ENCODE data around the gene CHRNA10. TPM values are rescaled to one million over a fixed set of nuclear protein-coding genes. Genes with fewer than 3 reads are reported as not detected.

CHRNA10 gene
- total RNA-seq, 2 experiments from 2014 or later = 2.6 to 3.3 TPM

- H3K9me3 ChIP-seq (ENCODE audit: low read length) = no peaks in the 10 kb centered on the region
- no peak overlapping the region for H3K4me3 ChIP-seq (ENCODE audit: low read depth, low read length, poor library complexity, severe bottlenecking)
- POLR2A ChIA-PET = no interaction called here
- no peak overlapping the region for H2AFZ ChIP-seq (ENCODE audit: low read length)
- no peak for DNase-seq (ENCODE audit: low spot score)
- TF ChIP-seq CTCF (conservative IDR thresholded peaks at IDR 0.05; ENCODE audit: low read length) (no peak), EZH2phosphoT487 (IDR thresholded peaks at IDR 0.05; ENCODE audit: borderline replicate concordance, low read depth, low read length) (no peak)
- H3K36me3 ChIP-seq (ENCODE audit: insufficient read depth, low read length) = peaks cover 28% of the 10 kb centered on the region
- H3K79me2 ChIP-seq (ENCODE audit: insufficient read depth, low read depth, low read length) = no peaks in the 10 kb centered on the region
- H3K9me2 ChIP-seq (ENCODE audit: insufficient read depth, low read length) = no peaks in the 10 kb centered on the region
- H3K4me1 ChIP-seq (ENCODE audit: insufficient read depth, low read length, poor library complexity, severe bottlenecking) = no peaks in the 10 kb centered on the region
- BruUV-seq (replicated peaks) = no TSS peak
- no peak overlapping the region for H3K27ac ChIP-seq (ENCODE audit: low read depth, low read length, poor library complexity, severe bottlenecking)
- intact Hi-C loops (cut with micrococcal nuclease; ENCODE audit: unreplicated experiment) = no loop called here
- no peaks in the 10 kb centered on the region for H4K20me1 ChIP-seq (ENCODE audit: insufficient read depth, low read length)
- H3K4me2 ChIP-seq (ENCODE audit: low read length) = no peak overlapping the region
- CTCF ChIA-PET (ENCODE audit: unreplicated experiment) = no interaction called here
These were observed 5.7 kb downstream of the CHRNA10 start for GRCh38 chr11:3665336-3666022.

- H3K4me1 ChIP-seq (ENCODE audit: insufficient read depth, low read length, poor library complexity, severe bottlenecking) = no peaks in the 10 kb centered on the region
- no peaks in the 10 kb centered on the region for H4K20me1 ChIP-seq (ENCODE audit: insufficient read depth, low read length)
- H3K4me3 ChIP-seq (ENCODE audit: low read depth, low read length, poor library complexity, severe bottlenecking) = no peak overlapping the region
- no peak overlapping the region for H3K4me2 ChIP-seq (ENCODE audit: low read length)
- H3K27ac ChIP-seq (ENCODE audit: low read depth, low read length, poor library complexity, severe bottlenecking) = no peak overlapping the region
- no peak overlapping the region for H2AFZ ChIP-seq (ENCODE audit: low read length)
- no peaks in the 10 kb centered on the region for H3K9me3 ChIP-seq (ENCODE audit: low read length)
- TF ChIP-seq CTCF (conservative IDR thresholded peaks at IDR 0.05; ENCODE audit: low read length) = no peak
- no peak for TF ChIP-seq EZH2phosphoT487 (IDR thresholded peaks at IDR 0.05; ENCODE audit: borderline replicate concordance, low read depth, low read length)
- BruUV-seq (replicated peaks) = no TSS peak
- intact Hi-C loops (cut with micrococcal nuclease; ENCODE audit: unreplicated experiment) = no loop called here
- ChIA-PET CTCF (ENCODE audit: unreplicated experiment) (no interaction called here), POLR2A (interaction anchor here (0.6 kb wide), 1 partner anchor 9 kb away, joined by 7 read pairs; no protein-coding TSS in a partner anchor)
- no peak for DNase-seq (ENCODE audit: low spot score)
- H3K36me3 ChIP-seq (ENCODE audit: insufficient read depth, low read length) = peaks cover 16% of the 10 kb centered on the region; the same call in 1 of the 2 replicates
- H3K9me2 ChIP-seq (ENCODE audit: insufficient read depth, low read length) = no peaks in the 10 kb centered on the region
- H3K79me2 ChIP-seq (ENCODE audit: insufficient read depth, low read depth, low read length) = no peaks in the 10 kb centered on the region
These were observed 7.1 kb downstream of the CHRNA10 start for GRCh38 chr11:3664032-3664630.

GRCh38 chr11:3662856-3663255 lies 8.3 kb downstream of the CHRNA10 start:
- POLR2A ChIA-PET = no interaction called here
- no peak for DNase-seq (ENCODE audit: low spot score)
- H3K4me2 ChIP-seq (ENCODE audit: low read length) = no peak overlapping the region
- H3K27ac ChIP-seq (ENCODE audit: low read depth, low read length, poor library complexity, severe bottlenecking) = no peak overlapping the region
- CTCF ChIA-PET (ENCODE audit: unreplicated experiment) = no interaction called here
- intact Hi-C loops (cut with micrococcal nuclease; ENCODE audit: unreplicated experiment) = no loop called here
- no peaks in the 10 kb centered on the region for H3K4me1 ChIP-seq (ENCODE audit: insufficient read depth, low read length, poor library complexity, severe bottlenecking)
- H4K20me1 ChIP-seq (ENCODE audit: insufficient read depth, low read length) = no peaks in the 10 kb centered on the region
- no peak overlapping the region for H2AFZ ChIP-seq (ENCODE audit: low read length)
- no peaks in the 10 kb centered on the region for H3K9me2 ChIP-seq (ENCODE audit: insufficient read depth, low read length)
- no peak for TF ChIP-seq CTCF (conservative IDR thresholded peaks at IDR 0.05; ENCODE audit: low read length)
- TF ChIP-seq EZH2phosphoT487 (IDR thresholded peaks at IDR 0.05; ENCODE audit: borderline replicate concordance, low read depth, low read length) = no peak
- no peak overlapping the region for H3K4me3 ChIP-seq (ENCODE audit: low read depth, low read length, poor library complexity, severe bottlenecking)
- no peaks in the 10 kb centered on the region for H3K9me3 ChIP-seq (ENCODE audit: low read length)
- no peaks in the 10 kb centered on the region for H3K79me2 ChIP-seq (ENCODE audit: insufficient read depth, low read depth, low read length)
- no TSS peak for BruUV-seq (replicated peaks)
- H3K36me3 ChIP-seq (ENCODE audit: insufficient read depth, low read length) = peaks cover 16% of the 10 kb centered on the region; the same call in 1 of the 2 replicates

Measured in OCI-LY7 (cell line).